Brain microvascular endothelial cell (primary cell): ENCODE data around the gene CDHR2.
A peak's percentile ranks its signal among the peaks of the same experiment; 100 is the strongest.

Experiments used
- DNase-seq: peaks from one replicate; pipeline ENCODE4 v3.0.0-alpha.2; 2020
- H3K27ac ChIP-seq: fragments of 250-450 bp; sonication (Bioruptor Pico); 2 replicates; pipeline ENCODE4 v1.5.1; 2020; ENCODE audit warnings: mild to moderate bottlenecking, moderate library complexity
- H3K27me3 ChIP-seq: fragments of 250-450 bp; sonication (Bioruptor Pico); replicated peaks from 2 replicates; pipeline ENCODE4 v1.5.1; 2020; ENCODE audit warnings: mild to moderate bottlenecking
- H3K36me3 ChIP-seq: fragments of 250-450 bp; sonication (Bioruptor Pico); replicated peaks from 2 replicates; pipeline ENCODE4 v1.5.1; 2020; ENCODE audit warnings: mild to moderate bottlenecking
- H3K4me3 ChIP-seq: 2 replicates; pipeline ENCODE4 v1.5.1; 2011; ENCODE audit warnings: low read depth, mild to moderate bottlenecking, control low read depth, low read length, moderate library complexity
- CTCF ChIP-seq: IDR thresholded peaks from 2 replicates; pipeline ENCODE4 v1.5.1; 2011; ENCODE audit warnings: low read depth, mild to moderate bottlenecking, moderate library complexity, low read length, control low read depth, inconsistent platforms; ENCODE audit errors: missing control alignments
- in situ Hi-C: cut with HindIII; loops from 2 replicates; pipeline ENCODE4 v1.10.0; 2017; ENCODE audit warnings: low sequenced_read_pairs, low pct_ligation_motif_present

CDHR2 gene, protein sequence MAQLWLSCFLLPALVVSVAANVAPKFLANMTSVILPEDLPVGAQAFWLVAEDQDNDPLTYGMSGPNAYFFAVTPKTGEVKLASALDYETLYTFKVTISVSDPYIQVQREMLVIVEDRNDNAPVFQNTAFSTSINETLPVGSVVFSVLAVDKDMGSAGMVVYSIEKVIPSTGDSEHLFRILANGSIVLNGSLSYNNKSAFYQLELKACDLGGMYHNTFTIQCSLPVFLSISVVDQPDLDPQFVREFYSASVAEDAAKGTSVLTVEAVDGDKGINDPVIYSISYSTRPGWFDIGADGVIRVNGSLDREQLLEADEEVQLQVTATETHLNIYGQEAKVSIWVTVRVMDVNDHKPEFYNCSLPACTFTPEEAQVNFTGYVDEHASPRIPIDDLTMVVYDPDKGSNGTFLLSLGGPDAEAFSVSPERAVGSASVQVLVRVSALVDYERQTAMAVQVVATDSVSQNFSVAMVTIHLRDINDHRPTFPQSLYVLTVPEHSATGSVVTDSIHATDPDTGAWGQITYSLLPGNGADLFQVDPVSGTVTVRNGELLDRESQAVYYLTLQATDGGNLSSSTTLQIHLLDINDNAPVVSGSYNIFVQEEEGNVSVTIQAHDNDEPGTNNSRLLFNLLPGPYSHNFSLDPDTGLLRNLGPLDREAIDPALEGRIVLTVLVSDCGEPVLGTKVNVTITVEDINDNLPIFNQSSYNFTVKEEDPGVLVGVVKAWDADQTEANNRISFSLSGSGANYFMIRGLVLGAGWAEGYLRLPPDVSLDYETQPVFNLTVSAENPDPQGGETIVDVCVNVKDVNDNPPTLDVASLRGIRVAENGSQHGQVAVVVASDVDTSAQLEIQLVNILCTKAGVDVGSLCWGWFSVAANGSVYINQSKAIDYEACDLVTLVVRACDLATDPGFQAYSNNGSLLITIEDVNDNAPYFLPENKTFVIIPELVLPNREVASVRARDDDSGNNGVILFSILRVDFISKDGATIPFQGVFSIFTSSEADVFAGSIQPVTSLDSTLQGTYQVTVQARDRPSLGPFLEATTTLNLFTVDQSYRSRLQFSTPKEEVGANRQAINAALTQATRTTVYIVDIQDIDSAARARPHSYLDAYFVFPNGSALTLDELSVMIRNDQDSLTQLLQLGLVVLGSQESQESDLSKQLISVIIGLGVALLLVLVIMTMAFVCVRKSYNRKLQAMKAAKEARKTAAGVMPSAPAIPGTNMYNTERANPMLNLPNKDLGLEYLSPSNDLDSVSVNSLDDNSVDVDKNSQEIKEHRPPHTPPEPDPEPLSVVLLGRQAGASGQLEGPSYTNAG (N-terminal part only)

DNA sequence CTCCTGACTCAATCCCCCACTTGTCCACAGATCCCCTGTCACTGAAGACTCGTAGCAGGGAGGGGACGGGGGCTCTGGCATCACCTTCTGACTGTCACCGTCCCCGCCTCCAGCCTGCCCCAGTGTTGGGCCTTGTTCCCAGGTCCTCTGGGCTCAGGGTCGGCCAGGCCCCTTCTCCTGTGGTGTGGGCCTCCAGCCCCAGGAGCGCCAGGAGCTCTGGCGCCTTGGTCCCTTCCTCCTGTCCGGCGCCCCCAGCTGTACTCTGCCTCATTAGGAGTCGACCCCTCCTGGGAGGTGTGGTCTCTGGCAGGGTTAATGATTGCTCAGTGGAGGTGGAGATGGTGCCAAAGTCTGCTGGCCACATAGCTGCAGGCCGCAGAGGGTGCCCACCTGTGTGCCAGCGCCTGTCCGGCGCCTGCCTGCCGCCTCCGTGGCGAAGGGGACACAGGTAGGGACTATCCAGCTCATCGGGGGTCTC lies at the start of gene CDHR2:
CDHR2 (plus strand) TSS at position 376 of the 478 bp plus-strand sequence. CDS start 16,011 bp downstream, outside the sequence.
- no peaks in the 10 kb centered on the region for H3K27me3 ChIP-seq
- no peak within 1 kb of the TSS for H3K4me3 ChIP-seq
- no peak within 1 kb of the TSS for H3K27ac ChIP-seq
- no peak for TF ChIP-seq CTCF
- in situ Hi-C loops, result no loop called here
- no peak for DNase-seq
- H3K36me3 ChIP-seq, result no peaks in the 10 kb centered on the region

DNA sequence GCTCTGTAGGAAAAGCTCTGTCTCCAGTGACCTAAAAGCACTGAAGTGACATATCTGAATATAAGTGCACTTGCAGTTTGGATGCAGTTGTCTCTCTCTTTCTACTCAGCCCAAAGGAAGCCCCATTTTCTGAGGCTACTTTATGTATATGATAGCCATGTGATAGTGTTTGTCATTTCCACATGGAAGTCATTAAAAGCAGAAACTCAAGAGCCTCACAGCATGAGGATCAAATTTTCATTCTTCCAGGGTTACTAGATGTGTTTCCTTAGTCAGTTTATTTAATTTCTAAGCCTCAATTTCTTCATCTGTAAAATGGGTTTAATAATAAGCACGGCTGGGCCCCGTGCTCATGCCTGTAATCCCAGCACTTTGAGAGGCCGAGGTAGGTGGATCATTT lies 48.6 kb upstream of the CDHR2 start:
- no peaks in the 10 kb centered on the region for H3K27me3 ChIP-seq
- H3K4me3 ChIP-seq, result no peak overlapping the region
- no peak overlapping the region for H3K27ac ChIP-seq
- in situ Hi-C loops, result no loop called here
- peaks cover 47% of the 10 kb centered on the region for H3K36me3 ChIP-seq
- no peak for TF ChIP-seq CTCF
- no peak for DNase-seq

DNA sequence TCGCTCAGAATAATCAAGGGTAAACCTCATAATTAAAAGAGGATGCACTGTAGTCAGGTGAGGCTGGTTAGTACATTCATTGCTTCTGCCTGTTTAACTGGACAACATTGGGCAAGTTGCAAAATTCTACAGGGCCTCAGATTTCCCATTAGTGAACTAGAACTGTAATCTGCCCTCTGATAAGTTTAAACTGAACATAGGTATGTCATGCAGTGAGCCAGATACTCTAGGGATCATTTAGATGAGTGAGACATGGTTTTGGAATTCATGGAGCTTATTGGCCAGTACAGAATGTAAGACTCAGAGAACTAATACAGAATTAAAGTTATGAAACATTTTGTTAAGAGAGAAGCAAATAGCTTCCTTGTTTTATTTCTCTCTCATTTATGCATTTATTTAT lies 47.8 kb upstream of the CDHR2 start:
- H3K4me3 ChIP-seq, result no peak overlapping the region
- in situ Hi-C loops, result no loop called here
- no peaks in the 10 kb centered on the region for H3K27me3 ChIP-seq
- no peak for TF ChIP-seq CTCF
- peaks cover 41% of the 10 kb centered on the region for H3K36me3 ChIP-seq
- no peak overlapping the region for H3K27ac ChIP-seq
- DNase-seq, result peak; percentile 26

GRCh38 chr5:176503496-176503895 lies 45.6 kb upstream of the CDHR2 start:
- no peak overlapping the region for H3K4me3 ChIP-seq
- TF ChIP-seq CTCF, result no peak
- no peak overlapping the region for H3K27ac ChIP-seq
- no peak for DNase-seq
- peaks cover 52% of the 10 kb centered on the region for H3K36me3 ChIP-seq
- in situ Hi-C loops, result no loop called here
- no peaks in the 10 kb centered on the region for H3K27me3 ChIP-seq

GRCh38 chr5:176507911-176508310 lies 41.2 kb upstream of the CDHR2 start:
- Histone ChIP-seq H3K36me3 (peaks cover 34% of the 10 kb centered on the region), H3K27me3 (no peaks in the 10 kb centered on the region), H3K27ac (no peak overlapping the region), H3K4me3 (no peak overlapping the region)
- no peak for DNase-seq
- TF ChIP-seq CTCF, result no peak
- in situ Hi-C loops, result no loop called here
